Posterior vena cava (tissue), 2 donors: Measurements from ENCODE around the gene CD9. TPM values are rescaled to one million over a fixed set of nuclear protein-coding genes. Genes with fewer than 3 reads are reported as not detected.
A peak's percentile ranks its signal among the peaks of the same experiment; 100 is the strongest.
"Not testable (repeated sequence)": the region's sequence is repeated elsewhere in the genome, so short reads cannot be mapped to it uniquely, and the experiment has no call there.

Source experiments
- DNase-seq: peaks from one replicate; pipeline ENCODE4 v3.0.0-alpha.2; 2020; ENCODE audit warnings: low spot score
- intact Hi-C, 2 donors: fragments of 100-400 bp; cut with DNase I; formaldehyde crosslinking; loops; one replicate each; pipeline versions ENCODE4 v1.14.1 to v1.14.2; 2022 to 2023
- long read RNA-seq, 2 donors: library from polyadenylated mRNA; unstranded; transcript quantifications; one replicate each; pipeline ENCODE4 v2.0.0, GENCODE V29; 2020 to 2021
- total RNA-seq, 2 donors: library from RNA; stranded (reverse); fragmentation: NEBNext Ultra II Directional; extraction: Animal tissue kit (Norgen Biotek cat#: 25700); gene quantifications; one replicate each; pipeline ENCODE4 v1.2.1, GENCODE V29; 2021
- donor health status: DM: yes; HTN: yes; CAD: no.
- donor health status: DM: yes; HTN: yes; CAD: no.

Gene CD9
- total RNA-seq = 100 to 1,000 TPM; 248 to 281 TPM
- long read RNA-seq, donor 1, transcript CD9-201 (8 exons, 1,218 nt) = major isoform, 104 of 122 reads
- long read RNA-seq, donor 1, partial matches to known transcripts = 4 of 122 reads
- long read RNA-seq, donor 1, other reads (novel, unspliced or antisense) = 11 of 122 reads
- long read RNA-seq, donor 2, transcript CD9-201 (8 exons, 1,218 nt) = major isoform, 929 of 981 reads
- long read RNA-seq, donor 2, partial matches to known transcripts = 17 of 981 reads
- long read RNA-seq, donor 2, other reads (novel, unspliced or antisense) = 22 of 981 reads

- intact Hi-C loops = loop anchor here in 1 of 2 donors (10.0 kb wide), 1 partner anchor 334 kb away; the partner anchor contains the start of gene GAPDH
Observed at GRCh38 chr12:6200256-6201212, at the start of gene CD9. CD9 (plus strand) TSS chr12:6200400; CDS start chr12:6200500, 100 bp downstream.

GRCh38 chr12:6154730-6155459 lies 45.3 kb upstream of the CD9 start:
- DNase-seq = peak; percentile 89
- intact Hi-C loops = no loop called here

More at GRCh38 chr12:6200256-6201212, at the start of gene CD9:
- peak; percentile 94 for DNase-seq

GRCh38 chr12:6157482-6157881 lies 42.7 kb upstream of the CD9 start:
- intact Hi-C loops = no loop called here
- no peak for DNase-seq

- no peak for DNase-seq
- intact Hi-C loops = no loop called here
Observed at GRCh38 chr12:6158255-6158654, 41.9 kb upstream of the CD9 start.

GRCh38 chr12:6158749-6159148 lies 41.5 kb upstream of the CD9 start:
- no peak for DNase-seq
- intact Hi-C loops = no loop called here

GRCh38 chr12:6159166-6160011 lies 40.8 kb upstream of the CD9 start:
- intact Hi-C loops, DNase-seq: not testable (repeated sequence)

- intact Hi-C loops, DNase-seq: not testable (repeated sequence)
Observed at GRCh38 chr12:6160049-6160649, 40.1 kb upstream of the CD9 start.

GRCh38 chr12:6161124-6161882 lies 38.9 kb upstream of the CD9 start:
- intact Hi-C loops = no loop called here

GRCh38 chr12:6163416-6164060 lies 36.7 kb upstream of the CD9 start:
- intact Hi-C loops = no loop called here
- no peak for DNase-seq

More at GRCh38 chr12:6161124-6161882, 38.9 kb upstream of the CD9 start:
- no peak for DNase-seq

GRCh38 chr12:6165395-6165794 lies 34.8 kb upstream of the CD9 start:
- no peak for DNase-seq
- intact Hi-C loops = no loop called here

- intact Hi-C loops = no loop called here
- DNase-seq = no peak
Observed at GRCh38 chr12:6166808-6167207, 33.4 kb upstream of the CD9 start.

GRCh38 chr12:6167327-6168280 lies 32.6 kb upstream of the CD9 start:
- DNase-seq = peak; percentile 91
- intact Hi-C loops = no loop called here

GRCh38 chr12:6171409-6172015 lies 28.7 kb upstream of the CD9 start:
- peak; percentile 84 for DNase-seq
- intact Hi-C loops = no loop called here

- no peak for DNase-seq
- intact Hi-C loops = no loop called here
Observed at GRCh38 chr12:6172086-6172485, 28.1 kb upstream of the CD9 start.

- intact Hi-C loops = no loop called here
- DNase-seq = no peak
Observed at GRCh38 chr12:6172862-6173261, 27.3 kb upstream of the CD9 start.
